HL-60 (cell line): Measurements from ENCODE around the gene NEU2.

Source experiments
- CTCF ChIP-seq: IDR thresholded peaks from one replicate; pipeline ENCODE4 v1.5.1; 2011; ENCODE audit warnings: low read length, control low read depth, inconsistent platforms; ENCODE audit not compliant: insufficient read depth
- GABPA ChIP-seq: IDR thresholded peaks from 2 replicates; pipeline ENCODE4 v1.6.1; 2012; ENCODE audit warnings: low read depth
- POLR2AphosphoS5 ChIP-seq: IDR thresholded peaks from 2 replicates; pipeline ENCODE4 v1.6.1; 2012; ENCODE audit warnings: low read depth
- REST ChIP-seq: IDR thresholded peaks from 2 replicates; pipeline ENCODE4 v1.6.1; 2012; ENCODE audit warnings: low read depth; ENCODE audit not compliant: insufficient replicate concordance
- SPI1 ChIP-seq: IDR thresholded peaks from 2 replicates; pipeline ENCODE4 v1.6.1; 2012; ENCODE audit warnings: low read depth, mild to moderate bottlenecking, borderline replicate concordance

GRCh38 chr2:233011268-233011650 lies 21.2 kb upstream of the NEU2 start:
- TF ChIP-seq REST (no peak), CTCF (no peak), POLR2AphosphoS5 (no peak), GABPA (no peak), SPI1 (no peak; the same call in 1 of the 2 replicates)
